HEK293 (cell line): Measurements from ENCODE around the gene MICAL3.
A peak's percentile ranks its signal among the peaks of the same experiment; 100 is the strongest.

ENCODE experiments used
- CTCF ChIA-PET: fragments of 350-600 bp; formaldehyde crosslinking; extraction: SDS; loops from one replicate; lab custom pipeline; 2021; ENCODE audit warnings: antibody characterized with exemption; lab: Yijun Ruan, JAX
- POLR2A ChIA-PET: fragments of 300-600 bp; formaldehyde crosslinking; extraction: SDS; loops from one replicate; lab custom pipeline; 2020; ENCODE audit warnings: antibody characterized with exemption, inconsistent platforms; lab: Yijun Ruan, JAX
- H3K27ac ChIP-seq: fragments of 200-500 bp; sonication (Bioruptor generic); 2 replicates; pipeline ENCODE4 v1.5.1; 2014; ENCODE audit warnings: low read depth, low read length, control low read depth, inconsistent platforms; ENCODE audit errors: extremely low read depth
- H3K36me3 ChIP-seq, 2 experiments: fragments of 200-500 bp in 1 of 2; sonication (Bioruptor generic) in 1 of 2; 1 replicate in 1 of 2; 2 replicates in 1 of 2; pipeline ENCODE4 v1.5.1; 2014 to 2017; ENCODE audit warnings: inconsistent platforms in 2 of 2, low read length in 2 of 2; ENCODE audit not compliant: control insufficient read depth in 2 of 2, insufficient read depth in 1 of 2
- H3K4me1 ChIP-seq: fragments of 200-500 bp; sonication (Bioruptor generic); 2 replicates; pipeline ENCODE4 v1.5.1; 2014; ENCODE audit warnings: mild to moderate bottlenecking, low read length, inconsistent platforms; ENCODE audit not compliant: control insufficient read depth, insufficient read depth
- H3K4me3 ChIP-seq: 2 replicates; pipeline ENCODE4 v1.5.1; 2011; ENCODE audit warnings: low read depth, mild to moderate bottlenecking, control low read depth, low read length, moderate library complexity
- H3K9me3 ChIP-seq: fragments of 200-500 bp; sonication (Bioruptor generic); 2 replicates; pipeline ENCODE4 v1.5.1; 2014; ENCODE audit warnings: low read depth, low read length, inconsistent platforms; ENCODE audit not compliant: control insufficient read depth, insufficient read depth
- AEBP2 ChIP-seq: fragments of 450-650 bp; formaldehyde crosslinking; IDR thresholded peaks from 2 replicates; pipeline ENCODE4 v1.5.1; 2016; ENCODE audit warnings: missing biosample characterization, missing genetic modification characterization, borderline replicate concordance
- CTCF ChIP-seq: fragments of 450-650 bp; formaldehyde crosslinking; IDR thresholded peaks from 2 replicates; pipeline ENCODE4 v1.5.1; 2016; ENCODE audit warnings: missing biosample characterization, missing genetic modification characterization
- EGR2 ChIP-seq: fragments of 450-650 bp; formaldehyde crosslinking; IDR thresholded peaks from 2 replicates; pipeline ENCODE4 v1.5.1; 2016; ENCODE audit warnings: low read depth, missing biosample characterization, missing genetic modification characterization
- GLIS1 ChIP-seq: fragments of 450-650 bp; formaldehyde crosslinking; IDR thresholded peaks from 2 replicates; pipeline ENCODE4 v1.5.1; 2016; ENCODE audit warnings: missing biosample characterization, missing genetic modification characterization
- GLIS2 ChIP-seq: fragments of 450-650 bp; formaldehyde crosslinking; IDR thresholded peaks from 2 replicates; pipeline ENCODE4 v1.5.1; 2016; ENCODE audit warnings: missing biosample characterization, missing genetic modification characterization
- HIC1 ChIP-seq: fragments of 450-650 bp; formaldehyde crosslinking; IDR thresholded peaks from 2 replicates; pipeline ENCODE4 v1.5.1; 2016; ENCODE audit warnings: missing biosample characterization, missing genetic modification characterization
- SP2 ChIP-seq: fragments of 450-650 bp; formaldehyde crosslinking; IDR thresholded peaks from 2 replicates; pipeline ENCODE4 v1.5.1; 2016; ENCODE audit warnings: missing biosample characterization, missing genetic modification characterization
- ZBTB26 ChIP-seq: fragments of 450-650 bp; formaldehyde crosslinking; optimal IDR thresholded peaks from 2 replicates; pipeline ENCODE3; 2016; ENCODE audit warnings: missing biosample characterization, mild to moderate bottlenecking, missing genetic modification characterization
- ZBTB7A ChIP-seq: fragments of 450-650 bp; formaldehyde crosslinking; IDR thresholded peaks from 2 replicates; pipeline ENCODE4 v1.5.1; 2016; ENCODE audit warnings: low read depth, missing biosample characterization, missing genetic modification characterization
- ZBTB8A ChIP-seq: fragments of 450-650 bp; formaldehyde crosslinking; IDR thresholded peaks from 2 replicates; pipeline ENCODE4 v1.5.1; 2016; ENCODE audit warnings: missing biosample characterization, missing genetic modification characterization
- ZFHX2 ChIP-seq: fragments of 450-650 bp; formaldehyde crosslinking; conservative IDR thresholded peaks from 2 replicates; pipeline ENCODE4 v1.5.1; 2016; ENCODE audit warnings: missing biosample characterization, missing genetic modification characterization
- ZIC2 ChIP-seq: fragments of 450-650 bp; formaldehyde crosslinking; IDR thresholded peaks from 2 replicates; pipeline ENCODE4 v1.5.1; 2016; ENCODE audit warnings: missing biosample characterization, missing genetic modification characterization
- ZNF148 ChIP-seq: fragments of 450-650 bp; formaldehyde crosslinking; IDR thresholded peaks from 2 replicates; pipeline ENCODE4 v1.5.0; 2017; ENCODE audit warnings: missing biosample characterization, missing genetic modification characterization, borderline replicate concordance
- ZNF248 ChIP-seq: fragments of 450-650 bp; formaldehyde crosslinking; IDR thresholded peaks from 2 replicates; pipeline ENCODE4 v1.5.1; 2017; ENCODE audit warnings: missing biosample characterization, missing genetic modification characterization
- ZNF341 ChIP-seq: fragments of 450-650 bp; formaldehyde crosslinking; IDR thresholded peaks from 2 replicates; pipeline ENCODE4; 2016; ENCODE audit warnings: low read depth, missing biosample characterization, missing genetic modification characterization
- ZNF423 ChIP-seq: fragments of 450-650 bp; formaldehyde crosslinking; IDR thresholded peaks from 2 replicates; pipeline ENCODE4 v1.5.1; 2016; ENCODE audit warnings: missing biosample characterization, missing genetic modification characterization
- ZNF514 ChIP-seq: fragments of 450-650 bp; formaldehyde crosslinking; IDR thresholded peaks from 2 replicates; pipeline ENCODE4 v1.5.1; 2016; ENCODE audit warnings: missing biosample characterization, missing genetic modification characterization
- ZNF555 ChIP-seq: fragments of 450-650 bp; formaldehyde crosslinking; conservative IDR thresholded peaks from 2 replicates; pipeline ENCODE4 v1.5.1; 2017; ENCODE audit warnings: missing biosample characterization, mild to moderate bottlenecking, missing genetic modification characterization, inconsistent platforms
- ZNF660 ChIP-seq: fragments of 450-650 bp; IDR thresholded peaks from 2 replicates; pipeline ENCODE4 v1.5.1; 2018; ENCODE audit warnings: missing biosample characterization, mild to moderate bottlenecking, missing genetic modification characterization
- ZNF76 ChIP-seq: fragments of 450-650 bp; formaldehyde crosslinking; IDR thresholded peaks from 2 replicates; pipeline ENCODE4; 2016; ENCODE audit warnings: low read depth, missing biosample characterization, missing genetic modification characterization, borderline replicate concordance
- ZNF776 ChIP-seq: fragments of 450-650 bp; formaldehyde crosslinking; IDR thresholded peaks from 2 replicates; pipeline ENCODE4 v1.5.0; 2017; ENCODE audit warnings: missing biosample characterization, missing genetic modification characterization, borderline replicate concordance
- ZNF777 ChIP-seq: fragments of 450-650 bp; formaldehyde crosslinking; IDR thresholded peaks from 2 replicates; pipeline ENCODE4 v1.5.1; 2017; ENCODE audit warnings: missing biosample characterization, missing genetic modification characterization, borderline replicate concordance
- ZNF785 ChIP-seq: fragments of 450-650 bp; formaldehyde crosslinking; IDR thresholded peaks from 2 replicates; pipeline ENCODE4 v1.5.1; 2016; ENCODE audit warnings: missing biosample characterization, missing genetic modification characterization
- ZSCAN23 ChIP-seq: fragments of 450-650 bp; formaldehyde crosslinking; IDR thresholded peaks from 2 replicates; pipeline ENCODE4 v1.5.1; 2016; ENCODE audit warnings: missing biosample characterization, missing genetic modification characterization
- TF ChIP-seq, protein P1 (sequence below): fragments of 450-650 bp; IDR thresholded peaks from 2 replicates; pipeline ENCODE4 v1.5.1; 2018; ENCODE audit warnings: missing biosample characterization, missing genetic modification characterization

MICAL3 gene

DNA sequence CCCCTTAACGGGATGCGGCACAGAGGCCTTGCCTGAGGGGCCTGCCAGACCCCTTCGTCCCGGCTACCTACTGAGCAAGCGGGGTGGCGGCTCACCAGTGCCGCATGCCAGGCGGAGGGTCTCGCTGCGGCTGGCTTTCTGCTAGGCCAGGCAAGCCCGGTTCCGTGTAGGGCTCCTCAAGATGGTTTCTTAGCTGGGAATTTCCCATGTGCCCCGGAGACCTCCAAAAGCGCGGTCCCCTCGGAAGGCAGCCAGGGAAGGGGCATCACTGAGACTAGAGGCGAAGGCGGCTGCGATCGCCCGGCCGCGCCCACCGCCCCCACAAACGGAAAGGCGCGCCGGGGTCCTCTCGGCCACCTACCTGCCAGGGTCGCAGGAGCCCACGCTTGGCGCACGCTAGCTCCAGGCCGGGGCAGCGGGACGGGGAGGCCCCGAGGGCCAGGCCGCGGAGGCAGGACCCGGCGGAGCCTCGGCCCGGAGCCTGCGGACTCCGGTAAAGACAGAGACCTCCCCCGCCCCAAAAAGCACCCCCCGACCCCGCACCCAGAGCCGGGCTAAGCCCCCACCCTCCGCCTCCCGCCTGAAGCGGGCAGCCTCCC is 23.8 kb downstream of the MICAL3 start:
- no peaks in the 10 kb centered on the region for H3K36me3 ChIP-seq
- peak overlapping the region; percentile 95 for H3K27ac ChIP-seq
- no peaks in the 10 kb centered on the region for H3K9me3 ChIP-seq
- peak overlapping the region; percentile 92 for H3K4me3 ChIP-seq
- peaks cover 6% of the 10 kb centered on the region; the same call in 1 of the 2 replicates for H3K4me1 ChIP-seq
- CTCF ChIA-PET: interaction anchor here (0.5 to 2.8 kb wide), 16 partner anchors 14 to 412 kb away, joined by 3 to 20 read pairs (median 4); partner anchors contain the start of gene PEX26
- POLR2A ChIA-PET: interaction anchor here (0.5 to 3.0 kb wide), 8 partner anchors 13 to 149 kb away, joined by 3 to 15 read pairs (median 4); partner anchors contain the start of genes PEX26 and USP18
- TF ChIP-seq ZNF785 (tag by site-specific recombination): no peak
- TF ChIP-seq ZNF148 (tag by site-specific recombination): no peak
- peak; percentile 73 for TF ChIP-seq ZBTB8A (tag by site-specific recombination)
- TF ChIP-seq EGR2: peak; percentile 48
- TF ChIP-seq GLIS1 (tag by site-specific recombination): 0 out of 2 replicates have a peak, but pooled peaks have one; percentile 4
- TF ChIP-seq ZFHX2 (tag by site-specific recombination): peak; percentile 93
- TF ChIP-seq ZNF514 (tag by site-specific recombination): no peak
- 0 out of 2 replicates have a peak, but pooled peaks have one; percentile 32 for TF ChIP-seq ZNF777 (tag by site-specific recombination)
- no peak for TF ChIP-seq ZSCAN23
- TF ChIP-seq ZBTB7A (tag by site-specific recombination): no peak
- TF ChIP-seq, protein P1, sequence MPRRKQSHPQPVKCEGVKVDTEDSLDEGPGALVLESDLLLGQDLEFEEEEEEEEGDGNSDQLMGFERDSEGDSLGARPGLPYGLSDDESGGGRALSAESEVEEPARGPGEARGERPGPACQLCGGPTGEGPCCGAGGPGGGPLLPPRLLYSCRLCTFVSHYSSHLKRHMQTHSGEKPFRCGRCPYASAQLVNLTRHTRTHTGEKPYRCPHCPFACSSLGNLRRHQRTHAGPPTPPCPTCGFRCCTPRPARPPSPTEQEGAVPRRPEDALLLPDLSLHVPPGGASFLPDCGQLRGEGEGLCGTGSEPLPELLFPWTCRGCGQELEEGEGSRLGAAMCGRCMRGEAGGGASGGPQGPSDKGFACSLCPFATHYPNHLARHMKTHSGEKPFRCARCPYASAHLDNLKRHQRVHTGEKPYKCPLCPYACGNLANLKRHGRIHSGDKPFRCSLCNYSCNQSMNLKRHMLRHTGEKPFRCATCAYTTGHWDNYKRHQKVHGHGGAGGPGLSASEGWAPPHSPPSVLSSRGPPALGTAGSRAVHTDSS (tag by site-specific recombination): no peak
- TF ChIP-seq ZIC2 (tag by site-specific recombination): peak; percentile 40
- no peak for TF ChIP-seq ZNF341 (tag by site-specific recombination)
- 0 out of 2 replicates have a peak, but pooled peaks have one; percentile 9 for TF ChIP-seq SP2
- no peak for TF ChIP-seq ZNF776 (tag by site-specific recombination)
- TF ChIP-seq ZNF423 (tag by site-specific recombination): no peak
- TF ChIP-seq ZNF248 (tag by site-specific recombination): no peak
- TF ChIP-seq ZNF76: peak; percentile 77
- TF ChIP-seq HIC1 (tag by site-specific recombination): 0 out of 2 replicates have a peak, but pooled peaks have one; percentile 46
- peak; percentile 22; the same call in 1 of the 2 replicates for TF ChIP-seq ZNF660 (tag by site-specific recombination)
- no peak for TF ChIP-seq ZBTB26
- no peak for TF ChIP-seq ZNF555
- TF ChIP-seq GLIS2 (tag by site-specific recombination): peak; percentile 81
- 0 out of 2 replicates have a peak, but pooled peaks have one; percentile 4 for TF ChIP-seq CTCF (tag by site-specific recombination)
- TF ChIP-seq AEBP2 (tag by site-specific recombination): no peak
